MM.1S (cell line): ENCODE results near the gene ITGA11.

Source experiments
- DNase-seq: peaks from one replicate; pipeline ENCODE4 v3.0.0-alpha.2; 2015
- H2AFZ ChIP-seq: fragments of 300-600 bp; sonication (generic); 2 replicates; pipeline ENCODE4 v1.6.0; 2016; ENCODE audit warnings: antibody characterized with exemption, low read length
- H3F3A ChIP-seq: fragments of 300-600 bp; sonication (generic); 2 replicates; pipeline ENCODE4 v1.6.1; 2016; ENCODE audit warnings: mild to moderate bottlenecking, antibody characterized with exemption, low read length, moderate library complexity, mixed read lengths; ENCODE audit not compliant: insufficient read depth
- H3K27ac ChIP-seq: fragments of 300-600 bp; sonication (generic); 2 replicates; pipeline ENCODE4 v1.5.1; 2016; ENCODE audit warnings: mild to moderate bottlenecking, low read length
- H3K27me3 ChIP-seq: fragments of 300-600 bp; sonication (generic); replicated peaks from 2 replicates; pipeline ENCODE4 v1.6.0; 2016; ENCODE audit warnings: low read length; ENCODE audit not compliant: insufficient read depth
- H3K36me3 ChIP-seq: fragments of 300-600 bp; sonication (generic); replicated peaks from 2 replicates; pipeline ENCODE4 v1.6.1; 2016; ENCODE audit warnings: mild to moderate bottlenecking, low read length, mixed read lengths; ENCODE audit not compliant: insufficient read depth
- H3K4me1 ChIP-seq: fragments of 300-600 bp; sonication (generic); 2 replicates; pipeline ENCODE4 v1.6.1; 2016; ENCODE audit warnings: low read length, mixed read lengths
- H3K4me2 ChIP-seq: fragments of 300-600 bp; sonication (generic); 2 replicates; pipeline ENCODE4 v1.6.0; 2016; ENCODE audit warnings: low read depth, low read length
- H3K4me3 ChIP-seq: fragments of 300-600 bp; sonication (generic); 2 replicates; pipeline ENCODE4 v1.5.1; 2016; ENCODE audit warnings: low read length, mixed read lengths
- H3K79me2 ChIP-seq: fragments of 300-600 bp; sonication (generic); 2 replicates; pipeline ENCODE4 v1.6.1; 2016; ENCODE audit warnings: mixed run types, low read length, mixed read lengths
- H3K9ac ChIP-seq: fragments of 300-600 bp; sonication (generic); 2 replicates; pipeline ENCODE4 v1.6.1; 2016; ENCODE audit warnings: low read length, mixed read lengths
- H3K9me2 ChIP-seq: fragments of 300-600 bp; sonication (generic); replicated peaks from 2 replicates; pipeline ENCODE4 v1.6.1; 2016; ENCODE audit warnings: mild to moderate bottlenecking, low read length, mixed read lengths; ENCODE audit not compliant: insufficient read depth
- H3K9me3 ChIP-seq: fragments of 300-600 bp; sonication (generic); replicated peaks from 2 replicates; pipeline ENCODE4 v1.6.1; 2016; ENCODE audit warnings: mild to moderate bottlenecking, low read length, mixed read lengths; ENCODE audit not compliant: insufficient read depth
- H4K20me1 ChIP-seq: fragments of 300-600 bp; sonication (generic); 2 replicates; pipeline ENCODE4 v1.6.1; 2016; ENCODE audit warnings: mild to moderate bottlenecking, low read length, moderate library complexity, mixed read lengths; ENCODE audit not compliant: insufficient read depth
- CTCF ChIP-seq: fragments of 300-600 bp; sonication (generic); IDR thresholded peaks from 2 replicates; pipeline ENCODE4 v1.5.1; 2016; ENCODE audit warnings: antibody characterized with exemption, low read length, mixed read lengths
- EZH2 ChIP-seq: fragments of 300-600 bp; sonication (generic); optimal IDR thresholded peaks from 2 replicates; pipeline ENCODE3; 2017; ENCODE audit warnings: low read depth, mild to moderate bottlenecking, antibody characterized with exemption, low read length, mixed read lengths
- EZH2phosphoT487 ChIP-seq: fragments of 300-600 bp; sonication (generic); IDR thresholded peaks from 2 replicates; pipeline ENCODE4 v1.6.1; 2018; ENCODE audit warnings: antibody characterized with exemption, low read length

The ITGA11 gene

GRCh38 chr15:68347392-68347791, 84.6 kb downstream of the ITGA11 start:
- no peak overlapping the region for H3K27ac ChIP-seq
- no peak overlapping the region for H2AFZ ChIP-seq
- no peaks in the 10 kb centered on the region for H3K36me3 ChIP-seq
- no peaks in the 10 kb centered on the region for H3F3A ChIP-seq
- H4K20me1 ChIP-seq, result no peaks in the 10 kb centered on the region
- DNase-seq, result no peak
- no peaks in the 10 kb centered on the region for H3K4me1 ChIP-seq
- no peaks in the 10 kb centered on the region for H3K9me3 ChIP-seq
- no peaks in the 10 kb centered on the region for H3K27me3 ChIP-seq
- no peak overlapping the region for H3K9ac ChIP-seq
- no peak overlapping the region for H3K4me2 ChIP-seq
- H3K4me3 ChIP-seq, result no peak overlapping the region
- no peak for TF ChIP-seq CTCF
- TF ChIP-seq EZH2, result no peak
- TF ChIP-seq EZH2phosphoT487, result no peak
- H3K9me2 ChIP-seq, result no peaks in the 10 kb centered on the region
- no peaks in the 10 kb centered on the region for H3K79me2 ChIP-seq

- H2AFZ ChIP-seq, result no peak overlapping the region
- DNase-seq, result no peak
- H3K36me3 ChIP-seq, result no peaks in the 10 kb centered on the region
- H3K4me1 ChIP-seq, result no peaks in the 10 kb centered on the region
- no peaks in the 10 kb centered on the region for H3F3A ChIP-seq
- H3K4me2 ChIP-seq, result no peak overlapping the region
- H3K27me3 ChIP-seq, result no peaks in the 10 kb centered on the region
- no peak overlapping the region for H3K27ac ChIP-seq
- H4K20me1 ChIP-seq, result no peaks in the 10 kb centered on the region
- no peak overlapping the region for H3K9ac ChIP-seq
- no peaks in the 10 kb centered on the region for H3K79me2 ChIP-seq
- no peak overlapping the region for H3K4me3 ChIP-seq
- TF ChIP-seq CTCF (no peak), EZH2 (no peak), EZH2phosphoT487 (no peak)
- H3K9me2 ChIP-seq, result no peaks in the 10 kb centered on the region
- no peaks in the 10 kb centered on the region for H3K9me3 ChIP-seq
These were observed 85.0 kb downstream of the ITGA11 start for GRCh38 chr15:68346979-68347378.

GRCh38 chr15:68345481-68345880, 86.5 kb downstream of the ITGA11 start:
- Histone ChIP-seq H3K9me2 (no peaks in the 10 kb centered on the region), H3K79me2 (no peaks in the 10 kb centered on the region), H3K36me3 (no peaks in the 10 kb centered on the region), H4K20me1 (no peaks in the 10 kb centered on the region), H3K9me3 (no peaks in the 10 kb centered on the region), H3K27ac (no peak overlapping the region), H3K4me1 (no peaks in the 10 kb centered on the region), H3K4me3 (no peak overlapping the region), H3K4me2 (no peak overlapping the region), H2AFZ (no peak overlapping the region), H3K27me3 (no peaks in the 10 kb centered on the region), H3K9ac (no peak overlapping the region), H3F3A (no peaks in the 10 kb centered on the region)
- no peak for DNase-seq
- no peak for TF ChIP-seq CTCF
- no peak for TF ChIP-seq EZH2
- TF ChIP-seq EZH2phosphoT487, result no peak

- no peak overlapping the region for H3K9ac ChIP-seq
- no peaks in the 10 kb centered on the region for H3K36me3 ChIP-seq
- no peaks in the 10 kb centered on the region for H3K9me2 ChIP-seq
- H3K4me1 ChIP-seq, result no peaks in the 10 kb centered on the region
- no peaks in the 10 kb centered on the region for H3K27me3 ChIP-seq
- H2AFZ ChIP-seq, result no peak overlapping the region
- H3K9me3 ChIP-seq, result no peaks in the 10 kb centered on the region
- no peak overlapping the region for H3K4me3 ChIP-seq
- H3K79me2 ChIP-seq, result no peaks in the 10 kb centered on the region
- no peak for TF ChIP-seq CTCF
- no peak for TF ChIP-seq EZH2
- no peak for TF ChIP-seq EZH2phosphoT487
- no peaks in the 10 kb centered on the region for H3F3A ChIP-seq
- DNase-seq, result no peak
- H4K20me1 ChIP-seq, result no peaks in the 10 kb centered on the region
- no peak overlapping the region for H3K27ac ChIP-seq
- H3K4me2 ChIP-seq, result no peak overlapping the region
These were observed 87.4 kb downstream of the ITGA11 start for GRCh38 chr15:68344600-68344999.
